ENCODE results near the gene NR5A2. TPM values are rescaled to one million over a fixed set of nuclear protein-coding genes. Genes with fewer than 3 reads are reported as not detected.

Gene NR5A2
- polyA plus RNA-seq, 3 donors: 0.03 to 0.31 TPM; not detected in 1

GRCh38 chr1:200163911-200164310, 136.4 kb downstream of the NR5A2 start:
- WGBS (ENCODE audit: insufficient coverage): 100% methylated on average over 1 of the region's 3 CpGs
- Mint-ChIP-seq H3K27me3 (ENCODE audit: low read depth in 3 of 3) (peaks cover 0 to 1% (median 1%) of the 10 kb centered on the region in 3 donors), H3K27ac (no peak overlapping the region), H3K4me1 (peaks cover 18% of the 10 kb centered on the region), H3K9me3 (peaks cover 0 to 2% (median 0%) of the 10 kb centered on the region in 7 donors), H3K36me3 (no peaks in the 10 kb centered on the region), H3K4me3 (no peak overlapping the region)
- H3K9me3 ChIP-seq (replicated peaks in 1 of 2; ENCODE audit: control insufficient read depth in 1 of 2, insufficient read depth in 1 of 2, low read length in 2 of 2): no peaks in the 10 kb centered on the region
- H3K4me2 ChIP-seq (replicated peaks; ENCODE audit: extremely low read depth, low read length, poor library complexity, severe bottlenecking): no peak overlapping the region
- H4K20me1 ChIP-seq (ENCODE audit: insufficient read depth, low read length): no peaks in the 10 kb centered on the region
- no peak overlapping the region for H3K4me3 ChIP-seq (replicated peaks in 1 of 3; ENCODE audit: low read depth in 2 of 3, low read length in 3 of 3)
- no peak overlapping the region for H3K27ac ChIP-seq (ENCODE audit: low read depth in 1 of 2, low read length in 2 of 2)
- no peaks in the 10 kb centered on the region for H3K36me3 ChIP-seq (replicated peaks in 1 of 2; ENCODE audit: control insufficient read depth in 1 of 2, insufficient read depth in 2 of 2, low read length in 2 of 2)
- peaks cover 0 to 12% of the 10 kb centered on the region in 2 donors for H3K4me1 ChIP-seq (ENCODE audit: control insufficient read depth in 1 of 2, insufficient read depth in 2 of 2, low read length in 2 of 2)
- H3K27me3 ChIP-seq (ENCODE audit: control insufficient read depth in 2 of 2, insufficient read depth in 2 of 2, low read length in 2 of 2): no peaks in the 10 kb centered on the region
- no peak overlapping the region for H3K9ac ChIP-seq (ENCODE audit: insufficient read depth, low read length, poor library complexity, severe bottlenecking)
- DNase-seq: no peak
- H2AFZ ChIP-seq (ENCODE audit: insufficient read depth, low read depth, low read length, poor library complexity, severe bottlenecking): no peak overlapping the region
- intact Hi-C loops (cut with micrococcal nuclease): loop anchor here in 1 of 2 donors (10.0 kb wide), 1 partner anchor 101 kb away; no protein-coding TSS in a partner anchor
- no peak for TF ChIP-seq CTCF (IDR thresholded peaks at IDR 0.05)
- no peaks in the 10 kb centered on the region for H3K79me2 ChIP-seq (ENCODE audit: insufficient read depth, low read length)

GRCh38 chr1:200165493-200166220, 138.1 kb downstream of the NR5A2 start:
- no peaks in the 10 kb centered on the region for H3K27me3 ChIP-seq (ENCODE audit: control insufficient read depth in 2 of 2, insufficient read depth in 2 of 2, low read length in 2 of 2)
- H3K9ac ChIP-seq (ENCODE audit: insufficient read depth, low read length, poor library complexity, severe bottlenecking): no peak overlapping the region
- no peaks in the 10 kb centered on the region for H3K36me3 ChIP-seq (replicated peaks in 1 of 2; ENCODE audit: control insufficient read depth in 1 of 2, insufficient read depth in 2 of 2, low read length in 2 of 2)
- H3K27ac Mint-ChIP-seq: no peak overlapping the region
- H3K36me3 Mint-ChIP-seq: no peaks in the 10 kb centered on the region
- WGBS (ENCODE audit: insufficient coverage): 78% methylated on average over 1 of the region's 5 CpGs
- H3K4me2 ChIP-seq (replicated peaks; ENCODE audit: extremely low read depth, low read length, poor library complexity, severe bottlenecking): no peak overlapping the region
- H3K4me1 Mint-ChIP-seq: peaks cover 21% of the 10 kb centered on the region
- H3K4me1 ChIP-seq (ENCODE audit: control insufficient read depth in 1 of 2, insufficient read depth in 2 of 2, low read length in 2 of 2): peaks cover 0 to 12% of the 10 kb centered on the region in 2 donors
- no peaks in the 10 kb centered on the region for H3K79me2 ChIP-seq (ENCODE audit: insufficient read depth, low read length)
- H3K4me3 ChIP-seq (replicated peaks in 1 of 3; ENCODE audit: low read depth in 2 of 3, low read length in 3 of 3): no peak overlapping the region
- peaks cover 0 to 2% (median 0%) of the 10 kb centered on the region in 7 donors for H3K9me3 Mint-ChIP-seq
- intact Hi-C loops (cut with micrococcal nuclease): loop anchor here in 1 of 2 donors (10.0 kb wide), 1 partner anchor 99 kb away; no protein-coding TSS in a partner anchor
- H3K9me3 ChIP-seq (replicated peaks in 1 of 2; ENCODE audit: control insufficient read depth in 1 of 2, insufficient read depth in 1 of 2, low read length in 2 of 2): no peaks in the 10 kb centered on the region
- H2AFZ ChIP-seq (ENCODE audit: insufficient read depth, low read depth, low read length, poor library complexity, severe bottlenecking): no peak overlapping the region
- H4K20me1 ChIP-seq (ENCODE audit: insufficient read depth, low read length): no peaks in the 10 kb centered on the region
- DNase-seq: no peak
- H3K27ac ChIP-seq (ENCODE audit: low read depth in 1 of 2, low read length in 2 of 2): no peak overlapping the region
- H3K4me3 Mint-ChIP-seq: no peak overlapping the region
- TF ChIP-seq CTCF (IDR thresholded peaks at IDR 0.05): no peak
- H3K27me3 Mint-ChIP-seq (ENCODE audit: low read depth in 3 of 3): peaks cover 0 to 1% (median 1%) of the 10 kb centered on the region in 3 donors
